ENCODE results near the gene SARS1. TPM values are rescaled to one million over a fixed set of nuclear protein-coding genes. Genes with fewer than 3 reads are reported as not detected.
A peak's percentile ranks its signal among the peaks of the same experiment; 100 is the strongest.
"Not testable (repeated sequence)": the region's sequence is repeated elsewhere in the genome, so short reads cannot be mapped to it uniquely, and the experiment has no call there.

The SARS1 gene
- polyA plus RNA-seq, 1 donor: 140 TPM

GRCh38 chr1:109273570-109274288 lies 60.0 kb downstream of the SARS1 start:
- DNase-seq: no peak

GRCh38 chr1:109274533-109275476 lies 61.1 kb downstream of the SARS1 start:
- DNase-seq: peak; percentile 68

GRCh38 chr1:109275706-109276345 lies 62.1 kb downstream of the SARS1 start:
- DNase-seq: no peak

- no peak for DNase-seq
Measured at GRCh38 chr1:109277434-109278204, 63.9 kb downstream of the SARS1 start.

GRCh38 chr1:109279615-109280278 lies 66.0 kb downstream of the SARS1 start:
- no peak for DNase-seq

- DNase-seq: no peak
Measured at GRCh38 chr1:109280862-109281261, 67.1 kb downstream of the SARS1 start.

GRCh38 chr1:109281680-109282496 lies 68.2 kb downstream of the SARS1 start:
- DNase-seq: no peak

- no peak for DNase-seq
Measured at GRCh38 chr1:109282497-109282951, 68.8 kb downstream of the SARS1 start.

- DNase-seq: peak; percentile 96
Measured at GRCh38 chr1:109282952-109283747, 69.4 kb downstream of the SARS1 start, which contains the start of gene PSRC1. PSRC1 (minus strand) TSS chr1:109283145.

GRCh38 chr1:109283748-109284600 lies 70.3 kb downstream of the SARS1 start:
- DNase-seq: no peak

- not testable (repeated sequence) for DNase-seq
Measured at GRCh38 chr1:109286762-109287161, 73.0 kb downstream of the SARS1 start.

Other genes starting within 250 kb of the SARS1 start
- 14.6 TPM for gene WDR47, start 171.8 kb upstream of the SARS1 start, polyA plus RNA-seq (ENCODE audit: insufficient read length)
- gene TAF13, start 137.9 kb upstream of the SARS1 start, polyA plus RNA-seq (ENCODE audit: insufficient read length): 49.5 TPM
- gene TMEM167B, start 123.2 kb upstream of the SARS1 start, polyA plus RNA-seq (ENCODE audit: insufficient read length): 40.9 TPM
- gene ELAPOR1, start 99.8 kb upstream of the SARS1 start, polyA plus RNA-seq (ENCODE audit: insufficient read length): 1.6 TPM
- 31.8 TPM for gene CELSR2, start 35.6 kb downstream of the SARS1 start, polyA plus RNA-seq (ENCODE audit: insufficient read length)
- gene PSRC1, start 69.2 kb downstream of the SARS1 start, polyA plus RNA-seq (ENCODE audit: insufficient read length): 29.8 TPM
- 0.37 TPM for gene MYBPHL, start 93.1 kb downstream of the SARS1 start, polyA plus RNA-seq (ENCODE audit: insufficient read length)
- gene SORT1, start 184.0 kb downstream of the SARS1 start, polyA plus RNA-seq (ENCODE audit: insufficient read length): 66.4 TPM
- 120 TPM for gene PSMA5, start 212.5 kb downstream of the SARS1 start, polyA plus RNA-seq (ENCODE audit: insufficient read length)